ENCODE results near the gene STAT6.
"Not testable (repeated sequence)": the region's sequence is repeated elsewhere in the genome, so short reads cannot be mapped to it uniquely, and the experiment has no call there.

Gene STAT6

GRCh38 chr12:57087691-57088353 lies 23.3 kb downstream of the STAT6 start:
- peak; percentile 96 for DNase-seq (ENCODE audit: low read depth)

- DNase-seq (ENCODE audit: low read depth), result peak; percentile 92
Observed at GRCh38 chr12:57087010-57087690, 24.0 kb downstream of the STAT6 start.

- DNase-seq (ENCODE audit: low read depth), result peak; percentile 69
Observed at GRCh38 chr12:57086493-57087009, 24.6 kb downstream of the STAT6 start.

GRCh38 chr12:57085999-57086492 lies 25.1 kb downstream of the STAT6 start:
- DNase-seq (ENCODE audit: low read depth), result peak; percentile 73

- no peak for DNase-seq (ENCODE audit: low read depth)
Observed at GRCh38 chr12:57080855-57081254, 30.3 kb downstream of the STAT6 start.

- no peak for DNase-seq (ENCODE audit: low read depth)
Observed at GRCh38 chr12:57079821-57080220, 31.3 kb downstream of the STAT6 start.

- DNase-seq (ENCODE audit: low read depth), result peak; percentile 100
Observed at GRCh38 chr12:57078519-57079404, 32.4 kb downstream of the STAT6 start, which contains the start of gene NEMP1. NEMP1 (minus strand) TSS chr12:57078791; CDS start chr12:57078745, 46 bp downstream.

- not testable (repeated sequence) for DNase-seq (ENCODE audit: low read depth)
Observed at GRCh38 chr12:57073566-57074450, 37.4 kb downstream of the STAT6 start.

GRCh38 chr12:57072661-57073060 lies 38.5 kb downstream of the STAT6 start:
- DNase-seq (ENCODE audit: low read depth), result no peak

- peak; percentile 92 for DNase-seq (ENCODE audit: low read depth)
Observed at GRCh38 chr12:57069523-57069922, 41.6 kb downstream of the STAT6 start.

- no peak for DNase-seq (ENCODE audit: low read depth)
Observed at GRCh38 chr12:57066245-57066644, 44.9 kb downstream of the STAT6 start.

- DNase-seq (ENCODE audit: low read depth), result no peak
Observed at GRCh38 chr12:57063991-57064685, 47.0 kb downstream of the STAT6 start.

- no peak for DNase-seq (ENCODE audit: low read depth)
Observed at GRCh38 chr12:57058454-57058853, 52.7 kb downstream of the STAT6 start.

- DNase-seq (ENCODE audit: low read depth), result peak; percentile 21
Observed at GRCh38 chr12:57057067-57057751, 54.0 kb downstream of the STAT6 start.

- no peak for DNase-seq (ENCODE audit: low read depth)
Observed at GRCh38 chr12:57055824-57056223, 55.3 kb downstream of the STAT6 start.

- not testable (repeated sequence) for DNase-seq (ENCODE audit: low read depth)
Observed at GRCh38 chr12:57053901-57054300, 57.3 kb downstream of the STAT6 start.

- not testable (repeated sequence) for DNase-seq (ENCODE audit: low read depth)
Observed at GRCh38 chr12:57053146-57053545, 58.0 kb downstream of the STAT6 start.

- DNase-seq (ENCODE audit: low read depth), result no peak
Observed at GRCh38 chr12:57051011-57051410, 60.2 kb downstream of the STAT6 start.

- no peak for DNase-seq (ENCODE audit: low read depth)
Observed at GRCh38 chr12:57049890-57050289, 61.3 kb downstream of the STAT6 start, which contains the start of gene MYO1A. MYO1A (minus strand) TSS chr12:57050129; CDS start chr12:57048323, 1,806 bp downstream.

- no peak for DNase-seq (ENCODE audit: low read depth)
Observed at GRCh38 chr12:57049119-57049446, 62.1 kb downstream of the STAT6 start.

Measured in fibroblast of gingiva (primary cell).